CD4-positive, alpha-beta T cell treated with Interleukin-17A for 1 hour (primary cell): Measurements from ENCODE around the gene MRPS12.
"Not testable (repeated sequence)": the region's sequence is repeated elsewhere in the genome, so short reads cannot be mapped to it uniquely, and the experiment has no call there.

Experiments used
- DNase-seq: peaks from one replicate; pipeline ENCODE4 v3.0.0-alpha.2; 2020

Gene MRPS12

GRCh38 chr19:38930776-38931520 lies at the start of gene MRPS12:
Gene MRPS12, plus strand, starts transcription at chr19:38930944. Its CDS starts 351 bp downstream, at chr19:38931295.
- peak; percentile 99 for DNase-seq

- DNase-seq, result no peak
Observed at GRCh38 chr19:38883286-38883685, 47.5 kb upstream of the MRPS12 start.

GRCh38 chr19:38884691-38885090 lies 46.1 kb upstream of the MRPS12 start:
- DNase-seq, result not testable (repeated sequence)

GRCh38 chr19:38888876-38889275 lies 41.9 kb upstream of the MRPS12 start:
- no peak for DNase-seq

- DNase-seq, result no peak
Observed at GRCh38 chr19:38889803-38890202, 40.9 kb upstream of the MRPS12 start.

- DNase-seq, result no peak
Observed at GRCh38 chr19:38890686-38891085, 40.1 kb upstream of the MRPS12 start.

GRCh38 chr19:38891771-38892170 lies 39.0 kb upstream of the MRPS12 start:
- DNase-seq, result no peak

- no peak for DNase-seq
Observed at GRCh38 chr19:38892841-38893240, 37.9 kb upstream of the MRPS12 start.

- no peak for DNase-seq
Observed at GRCh38 chr19:38893341-38893771, 37.4 kb upstream of the MRPS12 start.

- DNase-seq, result no peak
Observed at GRCh38 chr19:38894968-38895367, 35.8 kb upstream of the MRPS12 start.

GRCh38 chr19:38898788-38899446 lies 31.8 kb upstream of the MRPS12 start:
- DNase-seq, result no peak

GRCh38 chr19:38899447-38900201 lies 31.1 kb upstream of the MRPS12 start, which contains the start of the genes NFKBIB and SIRT2:
Gene NFKBIB, plus strand, starts transcription at chr19:38899969. Its CDS starts 64 bp downstream, at chr19:38900033.
Gene SIRT2, minus strand, starts transcription at chr19:38899618. Its CDS starts 97 bp downstream, at chr19:38899521.
- peak; percentile 100 for DNase-seq

- no peak for DNase-seq
Observed at GRCh38 chr19:38900202-38900629, 30.5 kb upstream of the MRPS12 start.

- DNase-seq, result no peak
Observed at GRCh38 chr19:38900743-38901190, 30.0 kb upstream of the MRPS12 start.

GRCh38 chr19:38901683-38902082 lies 29.1 kb upstream of the MRPS12 start:
- no peak for DNase-seq

GRCh38 chr19:38904581-38905539 lies 25.9 kb upstream of the MRPS12 start:
- DNase-seq, result no peak

- no peak for DNase-seq
Observed at GRCh38 chr19:38905620-38906019, 25.1 kb upstream of the MRPS12 start.

GRCh38 chr19:38907227-38907626 lies 23.5 kb upstream of the MRPS12 start:
- no peak for DNase-seq

GRCh38 chr19:38907670-38908069 lies 23.1 kb upstream of the MRPS12 start:
- no peak for DNase-seq

- DNase-seq, result no peak
Observed at GRCh38 chr19:38908911-38909310, 21.8 kb upstream of the MRPS12 start.

- no peak for DNase-seq
Observed at GRCh38 chr19:38910488-38910887, 20.3 kb upstream of the MRPS12 start.

GRCh38 chr19:38911388-38912001 lies 19.2 kb upstream of the MRPS12 start:
- no peak for DNase-seq
